Measurements from ENCODE around the gene NOL6. TPM values are rescaled to one million over a fixed set of nuclear protein-coding genes. Genes with fewer than 3 reads are reported as not detected.

NOL6 gene
- total RNA-seq, 1 donor from 2014 or later: 60.1 TPM

DNA sequence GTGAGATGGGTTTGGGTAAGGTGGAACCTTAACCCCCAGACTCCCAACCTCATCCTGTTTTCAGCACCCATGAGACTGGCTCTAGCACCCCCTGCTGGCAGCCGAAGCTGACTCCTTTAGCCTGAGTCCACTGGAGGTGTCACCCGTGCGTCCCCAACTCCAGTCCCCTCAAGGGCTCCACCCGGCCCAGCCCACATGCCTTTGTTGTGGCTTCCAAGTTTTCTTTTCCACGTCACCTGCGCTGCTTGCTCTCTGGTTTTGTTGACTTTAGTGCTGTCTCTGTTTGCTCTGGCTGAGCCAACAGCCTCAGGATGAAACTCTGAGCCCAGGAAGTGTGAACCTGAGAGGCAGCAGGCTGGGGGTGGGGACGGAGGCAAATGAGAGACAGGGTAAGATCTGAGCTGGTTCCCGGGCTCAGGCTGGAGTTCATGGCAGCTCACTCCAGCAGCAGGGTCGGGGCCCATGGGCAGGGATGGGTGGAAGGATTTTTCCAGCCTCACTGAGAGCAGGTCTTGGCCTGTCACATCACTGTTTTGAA, 58.2 kb downstream of the NOL6 start:
- TF ChIP-seq EZH2 (IDR thresholded peaks at IDR 0.05; ENCODE audit: insufficient read depth, low read length): no peak
- TF ChIP-seq, protein P1, sequence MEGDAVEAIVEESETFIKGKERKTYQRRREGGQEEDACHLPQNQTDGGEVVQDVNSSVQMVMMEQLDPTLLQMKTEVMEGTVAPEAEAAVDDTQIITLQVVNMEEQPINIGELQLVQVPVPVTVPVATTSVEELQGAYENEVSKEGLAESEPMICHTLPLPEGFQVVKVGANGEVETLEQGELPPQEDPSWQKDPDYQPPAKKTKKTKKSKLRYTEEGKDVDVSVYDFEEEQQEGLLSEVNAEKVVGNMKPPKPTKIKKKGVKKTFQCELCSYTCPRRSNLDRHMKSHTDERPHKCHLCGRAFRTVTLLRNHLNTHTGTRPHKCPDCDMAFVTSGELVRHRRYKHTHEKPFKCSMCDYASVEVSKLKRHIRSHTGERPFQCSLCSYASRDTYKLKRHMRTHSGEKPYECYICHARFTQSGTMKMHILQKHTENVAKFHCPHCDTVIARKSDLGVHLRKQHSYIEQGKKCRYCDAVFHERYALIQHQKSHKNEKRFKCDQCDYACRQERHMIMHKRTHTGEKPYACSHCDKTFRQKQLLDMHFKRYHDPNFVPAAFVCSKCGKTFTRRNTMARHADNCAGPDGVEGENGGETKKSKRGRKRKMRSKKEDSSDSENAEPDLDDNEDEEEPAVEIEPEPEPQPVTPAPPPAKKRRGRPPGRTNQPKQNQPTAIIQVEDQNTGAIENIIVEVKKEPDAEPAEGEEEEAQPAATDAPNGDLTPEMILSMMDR (IDR thresholded peaks at IDR 0.05; ENCODE audit: insufficient read depth, low read depth, low read length): peak; percentile 45
- Mint-ChIP-seq H3K27ac (ENCODE audit: unreplicated experiment) (no peak overlapping the region), H3K36me3 (ENCODE audit: low read depth, unreplicated experiment) (no peaks in the 10 kb centered on the region), H3K9me3 (ENCODE audit: unreplicated experiment) (peaks cover 5% of the 10 kb centered on the region), H3K27me3 (ENCODE audit: low read depth, unreplicated experiment) (peaks cover 41% of the 10 kb centered on the region), H3K4me3 (ENCODE audit: unreplicated experiment) (no peak overlapping the region), H3K4me1 (ENCODE audit: low read depth, unreplicated experiment) (peaks cover 3% of the 10 kb centered on the region)
- Histone ChIP-seq H3K79me2 (ENCODE audit: insufficient read depth, low read length) (no peaks in the 10 kb centered on the region), H3K9me3 (ENCODE audit: insufficient read depth, low read depth, low read length) (no peaks in the 10 kb centered on the region), H3K27me3 (ENCODE audit: insufficient read depth, low read length) (peaks cover 14% of the 10 kb centered on the region), H3K9ac (ENCODE audit: low read length) (no peak overlapping the region), H3K4me2 (ENCODE audit: low read length) (no peak overlapping the region), H3K36me3 (ENCODE audit: insufficient read depth, low read length) (no peaks in the 10 kb centered on the region), H3K4me1 (ENCODE audit: insufficient read depth, low read length) (no peaks in the 10 kb centered on the region), H4K20me1 (ENCODE audit: insufficient read depth, low read length) (no peaks in the 10 kb centered on the region), H3K4me3 (ENCODE audit: insufficient read depth, low read depth, low read length) (no peak overlapping the region), H2AFZ (ENCODE audit: low read depth, low read length) (peak overlapping the region; percentile 63), H3K27ac (ENCODE audit: low read depth, low read length) (no peak overlapping the region)
- FAIRE-seq: no peak
- DNase-seq (ENCODE audit: low read depth): no peak

DNA sequence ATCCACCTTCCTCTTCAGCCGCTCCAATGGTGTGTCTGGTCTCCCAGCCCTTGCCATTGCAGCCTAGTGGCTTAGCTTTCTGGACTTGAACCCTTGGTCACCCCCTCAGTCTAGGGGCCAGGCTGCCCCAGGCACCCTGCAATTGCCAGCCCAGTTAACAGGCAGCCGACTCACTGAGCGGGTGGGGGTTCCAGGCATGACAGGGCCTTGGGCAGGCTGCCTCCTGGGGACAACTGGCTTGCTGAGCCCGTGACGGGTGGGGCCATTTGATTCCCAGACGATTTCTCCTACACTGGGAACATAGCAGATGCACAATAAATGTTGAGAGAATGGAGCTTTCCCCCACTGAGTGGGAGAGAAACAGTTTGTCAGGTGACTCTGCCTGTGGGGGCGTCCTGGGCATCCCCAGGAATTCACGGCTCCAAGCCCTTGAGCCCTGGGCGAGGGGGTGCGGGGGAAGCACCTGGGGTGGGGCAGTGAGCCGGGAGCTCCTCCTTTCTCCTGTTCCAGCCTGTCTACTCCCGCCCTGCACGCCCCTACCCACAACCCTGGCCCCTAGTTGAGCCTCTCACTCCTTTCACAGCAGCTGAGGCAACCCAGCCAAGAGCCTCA, 58.7 kb downstream of the NOL6 start:
- no peak overlapping the region for H3K9ac ChIP-seq (ENCODE audit: low read length)
- Mint-ChIP-seq H3K27ac (ENCODE audit: unreplicated experiment) (no peak overlapping the region), H3K9me3 (ENCODE audit: unreplicated experiment) (peaks cover 2% of the 10 kb centered on the region), H3K27me3 (ENCODE audit: low read depth, unreplicated experiment) (peaks cover 35% of the 10 kb centered on the region), H3K4me3 (ENCODE audit: unreplicated experiment) (no peak overlapping the region), H3K4me1 (ENCODE audit: low read depth, unreplicated experiment) (peaks cover 3% of the 10 kb centered on the region), H3K36me3 (ENCODE audit: low read depth, unreplicated experiment) (no peaks in the 10 kb centered on the region)
- no peak overlapping the region for H3K4me3 ChIP-seq (ENCODE audit: insufficient read depth, low read depth, low read length)
- H3K27me3 ChIP-seq (ENCODE audit: insufficient read depth, low read length): peaks cover 9% of the 10 kb centered on the region
- no peak overlapping the region for H3K4me2 ChIP-seq (ENCODE audit: low read length)
- DNase-seq (ENCODE audit: low read depth) (no peak), FAIRE-seq (no peak)
- no peak overlapping the region for H2AFZ ChIP-seq (ENCODE audit: low read depth, low read length)
- H4K20me1 ChIP-seq (ENCODE audit: insufficient read depth, low read length): no peaks in the 10 kb centered on the region
- H3K79me2 ChIP-seq (ENCODE audit: insufficient read depth, low read length): no peaks in the 10 kb centered on the region
- H3K27ac ChIP-seq (ENCODE audit: low read depth, low read length): no peak overlapping the region
- H3K4me1 ChIP-seq (ENCODE audit: insufficient read depth, low read length): no peaks in the 10 kb centered on the region
- H3K9me3 ChIP-seq (ENCODE audit: insufficient read depth, low read depth, low read length): no peaks in the 10 kb centered on the region
- no peak for TF ChIP-seq EZH2 (IDR thresholded peaks at IDR 0.05; ENCODE audit: insufficient read depth, low read length)
- TF ChIP-seq, protein P1 (IDR thresholded peaks at IDR 0.05; ENCODE audit: insufficient read depth, low read depth, low read length): no peak
- no peaks in the 10 kb centered on the region for H3K36me3 ChIP-seq (ENCODE audit: insufficient read depth, low read length)

DNA sequence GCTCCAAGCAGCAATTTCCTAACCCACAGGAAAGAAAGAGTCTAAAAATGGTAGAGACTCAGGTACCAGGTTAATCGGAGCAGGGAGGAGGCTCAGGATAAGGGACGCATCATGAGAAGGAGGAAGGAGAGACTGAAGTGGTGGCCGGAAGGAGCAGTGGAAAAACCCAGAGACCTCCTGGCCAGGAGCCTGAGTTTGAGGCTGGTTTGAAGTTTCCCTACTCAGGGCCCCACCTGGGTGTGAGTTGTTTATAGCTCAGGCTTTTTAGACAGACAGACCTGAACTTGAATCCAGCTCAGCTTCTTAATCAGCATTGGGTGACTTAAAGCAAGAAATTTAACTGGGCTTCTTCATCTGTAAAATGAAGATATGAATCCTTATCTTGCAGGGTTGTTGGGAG, 59.5 kb downstream of the NOL6 start:
- no peaks in the 10 kb centered on the region for H3K36me3 Mint-ChIP-seq (ENCODE audit: low read depth, unreplicated experiment)
- H3K4me1 Mint-ChIP-seq (ENCODE audit: low read depth, unreplicated experiment): peaks cover 3% of the 10 kb centered on the region
- no peak for DNase-seq (ENCODE audit: low read depth)
- H3K9me3 Mint-ChIP-seq (ENCODE audit: unreplicated experiment): no peaks in the 10 kb centered on the region
- Histone ChIP-seq H3K36me3 (ENCODE audit: insufficient read depth, low read length) (no peaks in the 10 kb centered on the region), H2AFZ (ENCODE audit: low read depth, low read length) (no peak overlapping the region), H4K20me1 (ENCODE audit: insufficient read depth, low read length) (no peaks in the 10 kb centered on the region), H3K79me2 (ENCODE audit: insufficient read depth, low read length) (no peaks in the 10 kb centered on the region), H3K4me1 (ENCODE audit: insufficient read depth, low read length) (no peaks in the 10 kb centered on the region), H3K4me2 (ENCODE audit: low read length) (no peak overlapping the region), H3K9ac (ENCODE audit: low read length) (no peak overlapping the region), H3K27me3 (ENCODE audit: insufficient read depth, low read length) (peaks cover 6% of the 10 kb centered on the region), H3K9me3 (ENCODE audit: insufficient read depth, low read depth, low read length) (no peaks in the 10 kb centered on the region), H3K4me3 (ENCODE audit: insufficient read depth, low read depth, low read length) (no peak overlapping the region), H3K27ac (ENCODE audit: low read depth, low read length) (no peak overlapping the region)
- TF ChIP-seq, protein P1 (IDR thresholded peaks at IDR 0.05; ENCODE audit: insufficient read depth, low read depth, low read length): no peak
- no peak for TF ChIP-seq EZH2 (IDR thresholded peaks at IDR 0.05; ENCODE audit: insufficient read depth, low read length)
- no peak for FAIRE-seq
- no peak overlapping the region for H3K27ac Mint-ChIP-seq (ENCODE audit: unreplicated experiment)
- no peak overlapping the region for H3K4me3 Mint-ChIP-seq (ENCODE audit: unreplicated experiment)
- H3K27me3 Mint-ChIP-seq (ENCODE audit: low read depth, unreplicated experiment): peaks cover 28% of the 10 kb centered on the region
